NCI-H128 (cell line): ENCODE data around the gene SLC18A3.

Experiments used
- DNase-seq: peaks from one replicate; lab custom pipeline; 2025; ENCODE audit not compliant: unreplicated experiment; lab: John Stamatoyannopoulos, UW

The SLC18A3 gene

DNA sequence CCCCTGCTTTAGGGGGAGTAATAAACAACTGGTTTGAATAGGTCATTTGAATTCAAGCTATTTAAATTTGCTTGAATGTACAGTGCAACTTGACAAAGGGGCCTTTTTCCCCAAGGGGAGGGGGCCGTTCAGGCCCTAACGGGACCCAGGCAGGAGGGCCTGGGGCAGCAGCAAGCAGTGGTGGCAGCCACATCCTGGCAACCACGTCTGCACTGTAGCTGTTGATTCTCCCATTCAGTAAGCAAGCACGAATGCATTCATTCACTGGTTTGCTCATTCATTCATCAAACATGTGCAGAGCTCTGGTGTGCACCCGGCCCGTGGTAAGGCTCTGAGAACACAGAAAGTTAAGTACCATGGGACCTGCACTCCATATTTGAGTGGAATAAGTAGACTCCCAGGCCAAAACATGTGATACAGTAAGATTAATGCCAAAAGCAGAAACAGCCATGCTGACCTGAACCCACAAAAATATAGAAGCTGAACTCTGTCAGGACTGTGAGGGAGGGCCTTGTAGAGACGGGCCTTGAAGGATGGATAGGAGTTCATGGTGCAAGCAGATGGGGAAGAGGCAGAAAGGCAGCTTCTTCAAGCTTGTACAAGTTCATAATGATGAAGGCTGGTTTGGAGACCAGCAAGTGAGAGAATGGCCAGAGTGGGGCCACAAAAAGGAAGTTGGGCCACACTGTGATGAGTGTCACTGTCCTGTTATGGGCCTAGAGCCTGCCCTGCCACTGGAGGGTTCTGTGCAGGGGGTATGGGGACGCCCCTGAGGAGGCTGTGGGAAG, 40.0 kb downstream of the SLC18A3 start:
- DNase-seq = no peak

- DNase-seq = no peak
Observed at GRCh38 chr10:49650724-49651034, 40.6 kb downstream of the SLC18A3 start.

DNA sequence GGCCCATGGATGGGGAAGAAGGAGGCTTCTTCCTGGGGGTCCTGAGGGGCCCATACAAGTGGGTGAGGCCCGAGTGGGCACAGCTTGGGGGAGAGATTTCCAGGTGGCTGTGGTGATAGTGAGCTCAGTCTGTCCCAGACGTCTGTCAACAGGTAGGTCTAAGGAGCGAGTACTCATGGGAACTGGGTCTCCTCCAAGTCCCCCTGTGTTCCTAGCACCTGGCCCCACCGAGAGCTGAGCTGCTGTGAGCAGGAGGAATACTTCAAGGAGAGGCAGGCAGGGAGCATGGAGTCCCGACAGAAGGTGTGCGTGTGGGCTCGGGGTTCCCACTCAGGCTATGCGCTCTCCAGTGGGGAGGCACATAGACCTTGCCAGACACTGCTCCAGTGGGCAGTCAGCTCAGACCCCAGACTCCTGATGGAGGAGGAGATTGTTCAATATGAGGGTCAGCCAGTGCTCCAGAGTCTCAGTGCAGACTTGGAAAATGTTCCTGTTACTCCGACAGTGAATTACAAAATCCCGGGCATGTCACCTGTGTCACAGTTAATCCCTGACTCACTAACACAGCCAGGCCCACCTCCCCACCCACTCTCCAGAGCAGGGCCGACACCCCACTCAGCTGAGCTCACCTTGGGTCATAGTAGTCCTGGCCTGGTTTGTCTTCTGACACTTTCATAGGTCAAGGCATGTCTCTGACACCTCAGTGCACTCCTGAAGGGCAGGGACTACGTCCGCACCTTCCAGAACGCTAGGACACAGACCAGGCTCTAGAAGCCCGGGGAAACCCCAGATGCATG, 41.1 kb downstream of the SLC18A3 start:
- DNase-seq = no peak

DNA sequence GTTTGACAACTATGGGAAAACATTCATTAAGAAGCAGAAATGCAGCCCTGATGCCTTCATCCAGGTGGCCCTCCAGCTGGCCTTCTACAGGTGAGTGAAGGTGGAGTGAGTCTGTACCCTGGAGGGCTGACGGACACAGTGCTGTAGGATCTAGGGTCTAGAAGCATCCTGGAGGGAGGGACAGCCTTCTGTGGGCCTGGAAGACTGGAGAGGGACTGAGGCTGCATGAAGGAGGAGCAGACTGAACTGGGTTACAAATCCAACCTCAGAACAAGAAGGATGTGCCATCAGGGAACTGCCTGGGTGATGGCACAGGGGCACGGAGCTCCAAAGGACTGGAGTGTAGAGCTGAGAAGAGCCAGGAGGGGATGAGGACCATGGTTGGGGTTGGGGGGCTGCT, 41.8 kb downstream of the SLC18A3 start:
- DNase-seq = no peak

DNA sequence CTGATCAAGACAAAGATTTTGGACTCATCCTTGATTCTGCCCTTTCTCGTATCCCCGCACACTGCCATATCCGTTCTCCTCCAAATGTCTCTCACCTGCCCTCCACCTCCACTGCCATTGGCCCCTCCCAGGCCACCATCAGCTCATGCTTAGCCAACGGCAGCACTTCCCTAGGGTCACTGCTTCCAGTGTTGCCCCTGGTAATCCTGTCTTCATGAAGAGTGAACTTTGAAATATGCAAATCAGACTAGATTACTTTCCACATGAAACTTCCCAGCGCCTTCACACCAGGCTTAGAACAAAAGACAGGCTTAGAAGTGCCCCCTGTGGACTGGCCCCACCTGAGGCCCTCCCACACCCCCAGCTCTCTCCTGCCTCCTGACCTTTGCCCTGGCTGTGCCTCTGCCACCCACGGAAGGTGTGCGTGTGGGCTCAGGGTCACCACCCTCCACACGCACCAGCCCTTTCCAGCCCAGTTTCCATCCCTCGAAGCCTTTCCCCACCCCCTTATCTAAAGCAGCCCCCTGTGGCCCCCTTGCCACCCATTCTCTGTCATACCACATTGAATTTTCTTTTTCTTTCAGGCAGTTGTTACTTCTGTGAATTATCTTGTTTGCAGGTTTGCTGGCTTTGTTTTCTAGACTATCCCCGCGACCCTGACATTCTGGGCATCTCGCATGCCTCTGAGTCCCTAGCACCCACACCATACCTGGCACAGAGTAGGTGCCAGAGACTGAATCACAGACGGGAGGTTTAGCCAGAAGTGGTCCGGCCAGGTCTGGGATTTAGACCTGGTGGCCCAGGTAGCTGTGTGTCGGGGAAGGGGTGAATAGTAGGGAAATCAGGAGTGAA, 42.5 kb downstream of the SLC18A3 start:
- no peak for DNase-seq

DNA sequence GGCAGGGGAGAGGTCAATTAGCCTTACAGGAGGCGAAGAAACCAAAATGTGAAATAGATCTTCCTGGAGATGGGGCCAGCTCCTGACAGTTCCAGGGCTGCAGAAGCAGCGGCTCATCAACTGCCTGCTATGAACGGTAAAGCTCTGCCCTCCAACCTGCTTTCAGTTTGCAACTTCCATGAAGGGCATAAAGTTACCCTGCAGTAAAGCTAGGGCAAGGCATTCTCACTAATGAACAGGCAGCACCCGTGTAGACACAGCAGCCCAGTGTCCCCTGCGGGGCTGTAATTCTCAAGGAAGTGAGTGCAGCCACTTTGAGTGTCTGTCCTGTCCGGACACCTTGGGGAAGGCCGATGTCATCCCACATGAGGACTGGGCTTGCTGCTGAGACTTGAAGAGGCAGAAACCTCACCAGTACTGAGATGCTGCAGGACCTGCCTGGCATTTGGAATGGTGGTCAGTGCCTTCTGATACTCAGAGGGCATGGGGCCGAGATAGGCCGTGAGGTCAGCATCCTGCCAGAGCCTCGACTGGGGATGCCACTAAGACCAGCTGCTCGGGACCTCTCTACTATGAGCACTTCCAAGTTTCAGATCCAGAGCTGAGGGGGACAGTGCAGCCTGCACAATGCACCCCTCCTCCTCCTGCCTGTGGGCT, 43.3 kb downstream of the SLC18A3 start:
- DNase-seq = no peak

GRCh38 chr10:49654036-49654693, 44.1 kb downstream of the SLC18A3 start:
- DNase-seq = no peak

DNA sequence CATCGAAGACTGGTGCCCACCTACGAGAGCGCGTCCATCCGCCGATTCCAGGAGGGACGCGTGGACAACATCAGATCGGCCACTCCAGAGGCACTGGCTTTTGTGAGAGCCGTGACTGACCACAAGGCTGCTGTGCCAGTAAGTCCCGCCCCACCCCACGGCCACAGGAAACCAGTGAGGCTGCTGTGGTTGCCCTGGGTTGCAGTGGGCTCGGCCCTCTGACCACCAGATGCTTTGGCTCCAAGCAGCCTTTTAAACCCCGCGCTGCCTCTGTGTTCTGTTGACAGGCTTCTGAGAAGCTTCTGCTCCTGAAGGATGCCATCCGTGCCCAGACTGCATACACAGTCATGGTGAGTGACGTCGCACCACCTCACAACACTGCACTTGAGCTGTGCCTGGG, 45.0 kb downstream of the SLC18A3 start:
- no peak for DNase-seq

DNA sequence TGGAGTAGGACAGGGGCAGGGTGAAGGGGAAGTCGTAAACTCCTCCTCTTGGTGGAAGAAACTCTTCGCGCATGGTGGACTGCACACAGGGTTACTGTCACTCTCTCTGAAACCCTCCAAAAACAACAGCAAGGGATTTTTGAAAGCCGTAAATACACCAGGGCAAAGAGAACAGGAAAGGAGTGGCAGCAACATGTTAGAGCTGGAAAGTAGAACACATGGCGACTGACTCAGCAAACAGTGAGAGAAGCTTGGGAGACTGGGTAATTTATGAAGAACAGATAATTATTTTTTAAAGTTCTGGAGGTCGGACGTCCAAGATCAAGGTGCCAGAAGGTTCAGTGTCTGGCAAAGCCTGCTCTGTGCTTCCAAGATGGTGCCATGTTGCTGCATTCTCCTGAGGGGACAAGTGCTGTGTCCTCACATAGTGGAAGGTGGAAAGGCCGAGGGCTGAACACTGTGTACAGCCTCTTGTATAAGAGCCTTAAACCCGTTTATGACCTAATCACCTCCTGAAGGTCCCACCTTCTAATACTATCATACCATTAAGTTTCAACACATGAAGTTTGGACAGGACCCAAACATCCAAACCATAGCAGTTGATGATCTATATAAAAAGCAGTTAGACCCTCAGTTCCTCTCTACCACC, 46.9 kb downstream of the SLC18A3 start:
- no peak for DNase-seq

DNA sequence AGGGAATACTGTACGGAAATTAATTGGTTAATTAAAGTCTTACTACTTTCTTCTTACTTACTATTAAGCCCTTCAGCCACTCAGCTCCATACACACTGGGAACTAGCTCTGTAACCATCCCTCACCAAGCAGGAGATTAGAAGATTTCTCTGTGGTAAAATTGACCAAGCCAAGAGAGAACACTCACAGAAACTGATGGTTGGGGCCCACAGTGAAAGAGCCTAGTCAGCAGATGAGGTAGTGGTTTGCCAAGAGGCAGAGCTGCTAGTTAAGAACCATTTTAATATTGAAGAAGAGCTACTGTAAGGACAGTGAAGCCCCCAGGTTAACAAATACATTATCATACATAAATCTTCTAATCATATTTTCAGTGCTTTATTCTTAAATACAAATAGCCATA, 47.5 kb downstream of the SLC18A3 start:
- no peak for DNase-seq

- DNase-seq = no peak
Observed at GRCh38 chr10:49661140-49661856, 51.2 kb downstream of the SLC18A3 start.
